ENCODE measurements around the gene PRKN.
"Not testable (repeated sequence)": the region's sequence is repeated elsewhere in the genome, so short reads cannot be mapped to it uniquely, and the experiment has no call there.

- TF ChIP-seq CTCF (IDR thresholded peaks at IDR 0.05; ENCODE audit: low read length); EZH2 (IDR thresholded peaks at IDR 0.05; ENCODE audit: borderline replicate concordance, low read length): not testable (repeated sequence)
These were observed 48.7 kb downstream of the PRKN start for GRCh38 chr6:162678896-162679295.

Data from OCI-LY1 (cell line).